AG09309 (cell line): ENCODE results near the gene PLAGL2.

Experiments
- DNase-seq: peaks from one replicate; pipeline ENCODE4 v3.0.0-alpha.2; 2010; ENCODE audit warnings: low read depth
- H3K4me3 ChIP-seq: 2 replicates; pipeline ENCODE4 v1.5.1; 2011; ENCODE audit warnings: mild to moderate bottlenecking, low read depth, low read length, moderate library complexity; ENCODE audit not compliant: control insufficient read depth
- TF ChIP-seq, protein P1 (sequence below): IDR thresholded peaks from 2 replicates; pipeline ENCODE4 v1.5.1; 2011; ENCODE audit warnings: mild to moderate bottlenecking, low read depth, low read length, inconsistent platforms; ENCODE audit not compliant: insufficient read depth, control insufficient read depth; ENCODE audit errors: missing control alignments

The PLAGL2 gene

DNA sequence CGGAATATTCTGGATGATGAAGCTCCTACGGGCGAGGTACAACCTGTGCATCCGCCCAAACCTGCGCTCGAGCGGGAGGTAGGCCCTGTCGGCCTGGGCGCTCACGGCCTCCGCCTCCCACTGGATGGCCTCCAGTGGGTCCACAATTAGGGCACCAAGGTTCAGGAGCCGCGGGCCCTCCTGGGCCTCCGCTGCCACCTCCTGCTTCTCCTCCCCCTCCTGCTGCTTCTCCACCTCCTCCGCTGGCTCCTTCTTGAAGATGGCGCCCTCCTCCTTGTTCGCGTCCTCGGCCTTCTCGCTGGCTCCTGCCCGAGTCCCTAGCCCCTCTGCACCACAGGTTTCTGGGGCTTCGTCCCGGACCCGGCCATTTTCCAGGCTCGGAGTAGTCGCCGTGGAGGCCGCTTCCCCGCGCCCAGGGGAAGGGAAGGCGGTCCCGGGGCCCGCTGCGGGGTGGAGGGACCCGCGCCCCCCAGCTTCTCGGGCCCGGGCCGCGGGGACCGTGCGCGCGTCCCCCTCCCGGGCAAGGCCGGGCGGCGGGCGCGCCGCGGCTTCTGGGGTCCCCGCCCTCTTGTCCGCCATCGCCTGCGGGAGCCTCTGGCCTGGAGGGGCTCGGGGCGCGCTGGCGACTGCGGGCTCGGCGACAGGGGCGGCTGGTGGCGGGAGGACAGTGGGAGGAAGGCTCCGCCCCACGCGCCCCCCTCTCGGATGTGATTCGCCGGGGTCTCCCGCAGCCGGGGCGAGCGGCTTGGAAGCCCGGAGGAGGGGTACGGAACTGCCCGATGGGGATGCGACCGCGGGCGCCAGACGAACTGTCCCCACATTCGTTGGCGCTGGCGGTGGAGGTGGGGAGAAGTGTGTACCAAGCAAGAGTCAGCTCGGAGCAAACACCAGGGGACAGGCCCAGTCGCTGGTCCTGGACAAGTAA lies 17.6 kb downstream of the PLAGL2 start:
- TF ChIP-seq, protein P1, sequence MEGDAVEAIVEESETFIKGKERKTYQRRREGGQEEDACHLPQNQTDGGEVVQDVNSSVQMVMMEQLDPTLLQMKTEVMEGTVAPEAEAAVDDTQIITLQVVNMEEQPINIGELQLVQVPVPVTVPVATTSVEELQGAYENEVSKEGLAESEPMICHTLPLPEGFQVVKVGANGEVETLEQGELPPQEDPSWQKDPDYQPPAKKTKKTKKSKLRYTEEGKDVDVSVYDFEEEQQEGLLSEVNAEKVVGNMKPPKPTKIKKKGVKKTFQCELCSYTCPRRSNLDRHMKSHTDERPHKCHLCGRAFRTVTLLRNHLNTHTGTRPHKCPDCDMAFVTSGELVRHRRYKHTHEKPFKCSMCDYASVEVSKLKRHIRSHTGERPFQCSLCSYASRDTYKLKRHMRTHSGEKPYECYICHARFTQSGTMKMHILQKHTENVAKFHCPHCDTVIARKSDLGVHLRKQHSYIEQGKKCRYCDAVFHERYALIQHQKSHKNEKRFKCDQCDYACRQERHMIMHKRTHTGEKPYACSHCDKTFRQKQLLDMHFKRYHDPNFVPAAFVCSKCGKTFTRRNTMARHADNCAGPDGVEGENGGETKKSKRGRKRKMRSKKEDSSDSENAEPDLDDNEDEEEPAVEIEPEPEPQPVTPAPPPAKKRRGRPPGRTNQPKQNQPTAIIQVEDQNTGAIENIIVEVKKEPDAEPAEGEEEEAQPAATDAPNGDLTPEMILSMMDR = no peak
- no peak for DNase-seq
- H3K4me3 ChIP-seq = peak overlapping the region; percentile 73

DNA sequence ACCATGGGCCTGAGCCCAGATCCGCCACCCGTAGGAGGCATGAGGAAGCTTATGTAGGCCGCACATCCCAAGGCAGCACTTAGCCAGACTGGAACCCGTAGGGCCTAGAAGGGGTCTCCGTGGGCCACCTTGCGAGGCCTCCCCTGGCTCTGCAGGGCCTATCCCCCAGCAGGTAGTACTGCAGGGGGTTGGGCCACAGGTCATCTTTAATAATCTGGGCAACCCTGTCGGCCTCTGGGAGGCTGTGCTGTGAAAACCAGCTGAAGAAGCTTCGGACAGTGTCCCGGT lies 18.5 kb downstream of the PLAGL2 start:
- DNase-seq = no peak
- TF ChIP-seq, protein P1 = no peak
- no peak overlapping the region for H3K4me3 ChIP-seq

DNA sequence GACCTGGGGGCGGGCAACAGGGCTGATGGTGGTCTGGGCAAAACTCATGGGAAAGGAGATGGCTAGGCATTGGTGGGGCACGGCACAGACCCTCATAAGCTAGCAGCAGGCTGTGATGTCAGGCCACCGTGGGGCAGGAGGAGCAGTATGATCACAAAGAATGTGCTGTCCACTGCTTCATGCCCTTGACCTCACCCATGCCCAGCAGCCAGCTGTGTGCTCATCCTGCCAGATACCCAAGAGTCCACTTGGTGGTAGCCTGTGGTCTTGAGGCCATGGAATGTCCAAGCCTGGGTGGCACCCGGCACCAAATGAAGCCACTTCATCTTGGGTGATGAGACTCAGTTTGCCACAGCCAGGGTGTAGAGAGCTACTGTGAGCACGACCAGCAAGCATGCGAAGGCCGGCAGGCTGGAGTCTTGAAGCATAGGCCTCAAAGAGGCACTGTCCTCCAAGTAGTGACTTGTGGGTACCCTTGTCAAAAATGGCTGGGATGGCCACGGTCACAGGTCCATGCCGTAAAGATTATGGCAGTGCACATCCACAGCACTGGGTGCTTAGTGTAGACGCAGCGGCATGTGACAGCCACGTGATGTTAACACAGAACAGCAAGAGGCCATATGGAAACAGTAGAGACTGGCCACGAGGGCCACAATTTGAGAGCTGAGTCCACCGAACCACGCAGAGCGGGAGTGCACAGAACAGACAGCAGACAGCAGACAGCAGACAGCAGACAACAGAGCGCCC lies 19.0 kb downstream of the PLAGL2 start:
- TF ChIP-seq, protein P1 = no peak
- no peak overlapping the region for H3K4me3 ChIP-seq
- no peak for DNase-seq

DNA sequence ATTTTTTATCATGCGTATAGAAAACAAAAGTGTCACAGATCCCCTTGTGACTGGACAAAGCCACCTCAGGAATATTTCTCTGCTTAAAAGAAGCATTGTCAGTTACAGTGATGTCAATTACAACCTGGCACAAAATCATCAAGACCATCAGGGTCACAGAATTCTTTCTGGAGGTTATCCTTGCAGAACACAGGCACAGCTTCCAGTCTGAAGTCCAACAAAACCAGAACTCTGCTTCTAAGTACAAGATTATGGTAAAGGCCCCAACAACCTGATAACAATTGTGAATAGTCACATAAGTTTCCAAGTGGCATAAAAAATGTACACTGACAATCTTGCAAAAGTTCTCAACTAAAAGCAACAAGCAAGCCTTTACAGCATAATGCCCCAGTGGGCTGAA lies 21.0 kb downstream of the PLAGL2 start:
- no peak for DNase-seq
- H3K4me3 ChIP-seq = no peak overlapping the region
- TF ChIP-seq, protein P1 = no peak

DNA sequence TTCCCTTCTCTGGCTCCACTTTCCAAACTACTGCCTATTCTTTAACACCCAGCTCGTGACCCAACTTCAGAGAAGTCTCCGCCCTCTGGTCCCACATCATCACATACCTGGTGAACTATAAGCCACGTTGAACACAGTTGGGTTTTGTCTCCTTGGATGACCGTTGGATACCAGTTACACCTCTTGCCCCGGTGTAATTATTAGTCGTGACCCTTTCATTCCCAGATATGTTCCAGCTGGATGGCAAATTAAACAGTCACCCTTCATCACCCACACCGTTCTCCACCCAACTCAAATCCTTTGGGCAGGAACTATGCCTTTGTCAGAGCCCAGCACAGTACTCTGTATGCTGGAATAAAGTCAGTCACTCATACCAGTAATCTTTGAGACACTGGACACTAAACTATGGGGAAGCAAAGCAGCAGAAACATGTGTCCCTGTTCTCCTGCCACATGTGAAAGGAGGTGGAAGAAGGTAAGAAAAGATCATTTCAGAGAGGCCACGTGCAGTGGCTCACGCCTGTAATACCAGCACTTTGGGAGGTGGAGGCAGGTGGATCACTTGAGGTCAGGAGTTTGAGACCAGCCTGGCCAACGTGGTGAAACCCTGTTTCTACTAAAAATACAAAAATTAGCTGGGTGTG lies 22.5 kb downstream of the PLAGL2 start:
- no peak for DNase-seq
- TF ChIP-seq, protein P1 = no peak
- H3K4me3 ChIP-seq = no peak overlapping the region

DNA sequence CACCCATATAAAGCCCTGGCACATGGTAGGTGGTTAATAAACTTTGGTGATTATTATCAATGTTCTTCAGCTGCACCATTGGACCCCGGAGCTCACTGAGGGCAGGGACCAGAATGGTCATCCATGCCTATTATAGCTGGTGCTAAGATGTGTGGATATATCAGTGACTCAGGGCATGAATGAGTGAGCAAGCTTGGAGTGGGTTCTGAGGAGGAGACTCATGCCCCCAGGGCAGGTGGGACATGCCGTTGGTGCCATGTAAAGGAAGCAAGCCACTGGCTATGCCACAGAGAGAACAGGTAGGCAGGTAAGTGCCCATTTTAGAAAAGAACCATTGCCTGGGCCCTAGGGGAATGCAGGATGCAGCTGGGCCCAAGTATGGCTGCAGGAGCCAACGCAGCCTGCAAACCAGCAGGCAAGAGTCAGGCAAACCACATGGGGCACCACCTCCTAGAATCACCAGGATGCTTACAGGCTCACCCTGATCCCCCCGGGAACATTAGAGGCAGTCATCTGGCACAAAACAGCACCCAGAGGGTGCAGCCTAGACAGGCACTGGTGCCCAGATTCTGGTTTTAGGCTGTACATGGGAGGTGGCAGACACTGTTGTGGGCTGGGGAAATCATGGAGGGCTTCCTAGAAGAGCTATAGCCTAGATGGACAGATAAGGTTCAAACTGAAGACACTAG lies 23.5 kb downstream of the PLAGL2 start:
- DNase-seq = no peak
- H3K4me3 ChIP-seq = no peak overlapping the region
- TF ChIP-seq, protein P1 = no peak
